Left ventricle myocardium inferior (tissue), 1 donor: ENCODE measurements around the gene MYO1A. TPM values are rescaled to one million over a fixed set of nuclear protein-coding genes. Genes with fewer than 3 reads are reported as not detected.

Experiments used
- DNase-seq: peaks from one replicate; pipeline ENCODE4 v3.0.0-alpha.2; 2020
- H3K27ac ChIP-seq: fragments of 200-600 bp; replicated peaks from 2 replicates; pipeline ENCODE4 v1.8.0; 2021
- H3K27me3 ChIP-seq: fragments of 200-600 bp; 2 replicates; pipeline ENCODE4 v1.8.0; 2021; ENCODE audit warnings: low read depth
- H3K36me3 ChIP-seq: fragments of 200-600 bp; 2 replicates; pipeline ENCODE4 v1.8.0; 2021
- H3K4me1 ChIP-seq: fragments of 200-600 bp; 2 replicates; pipeline ENCODE4 v1.8.0; 2021
- H3K4me3 ChIP-seq: fragments of 200-600 bp; 2 replicates; pipeline ENCODE4 v1.8.0; 2021; ENCODE audit warnings: mild to moderate bottlenecking, moderate library complexity
- H3K9me3 ChIP-seq: fragments of 200-600 bp; replicated peaks from 2 replicates; pipeline ENCODE4 v1.8.0; 2021
- intact Hi-C: fragments of 100-400 bp; cut with micrococcal nuclease; formaldehyde crosslinking; loops from one replicate; pipeline ENCODE4 v1.11.0; 2022
- total RNA-seq: library from RNA; stranded (reverse); fragmentation: NEBNext Ultra II Directional; extraction: Animal tissue kit (Norgen Biotek cat#: 25700); gene quantifications from one replicate; pipeline ENCODE4 v1.2.1, GENCODE V29; 2021
- TF ChIP-seq, protein P1 (sequence below): fragments of 200-600 bp; IDR thresholded peaks from 2 replicates; pipeline ENCODE4 v1.8.0; 2021; ENCODE audit warnings: antibody characterized with exemption, mild to moderate bottlenecking, borderline replicate concordance
- donor health status: DM: no; HTN: yes; CAD: no; lungs with severe emphysema.

The MYO1A gene
- total RNA-seq, 1 donor from 2014 or later, result not detected

DNA sequence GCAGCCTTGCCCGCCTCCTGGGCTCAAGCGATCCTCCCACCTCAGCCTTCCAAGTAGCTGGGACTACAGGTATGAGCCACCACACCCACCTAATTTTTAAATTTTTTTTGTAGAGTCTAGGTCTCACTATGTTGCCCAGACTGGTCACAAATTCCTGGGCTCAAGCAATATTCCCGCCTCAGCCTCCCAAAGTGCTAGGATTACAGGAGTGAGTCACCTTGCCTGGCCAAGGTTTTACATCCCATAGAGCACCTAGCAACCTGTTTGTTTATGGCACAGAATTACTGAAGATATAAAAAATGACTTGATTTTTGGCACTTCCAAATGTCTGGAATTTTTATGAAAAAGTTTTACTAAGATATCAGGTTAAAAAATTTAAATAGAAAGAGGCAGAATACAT, 16.5 kb downstream of the MYO1A start:
- DNase-seq, result no peak
- H3K4me3 ChIP-seq, result no peak overlapping the region
- intact Hi-C loops, result no loop called here
- no peaks in the 10 kb centered on the region for H3K36me3 ChIP-seq
- H3K27me3 ChIP-seq, result peaks cover 22% of the 10 kb centered on the region
- TF ChIP-seq, protein P1, sequence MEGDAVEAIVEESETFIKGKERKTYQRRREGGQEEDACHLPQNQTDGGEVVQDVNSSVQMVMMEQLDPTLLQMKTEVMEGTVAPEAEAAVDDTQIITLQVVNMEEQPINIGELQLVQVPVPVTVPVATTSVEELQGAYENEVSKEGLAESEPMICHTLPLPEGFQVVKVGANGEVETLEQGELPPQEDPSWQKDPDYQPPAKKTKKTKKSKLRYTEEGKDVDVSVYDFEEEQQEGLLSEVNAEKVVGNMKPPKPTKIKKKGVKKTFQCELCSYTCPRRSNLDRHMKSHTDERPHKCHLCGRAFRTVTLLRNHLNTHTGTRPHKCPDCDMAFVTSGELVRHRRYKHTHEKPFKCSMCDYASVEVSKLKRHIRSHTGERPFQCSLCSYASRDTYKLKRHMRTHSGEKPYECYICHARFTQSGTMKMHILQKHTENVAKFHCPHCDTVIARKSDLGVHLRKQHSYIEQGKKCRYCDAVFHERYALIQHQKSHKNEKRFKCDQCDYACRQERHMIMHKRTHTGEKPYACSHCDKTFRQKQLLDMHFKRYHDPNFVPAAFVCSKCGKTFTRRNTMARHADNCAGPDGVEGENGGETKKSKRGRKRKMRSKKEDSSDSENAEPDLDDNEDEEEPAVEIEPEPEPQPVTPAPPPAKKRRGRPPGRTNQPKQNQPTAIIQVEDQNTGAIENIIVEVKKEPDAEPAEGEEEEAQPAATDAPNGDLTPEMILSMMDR, result no peak
- H3K9me3 ChIP-seq, result no peaks in the 10 kb centered on the region
- H3K4me1 ChIP-seq, result no peaks in the 10 kb centered on the region
- no peak overlapping the region for H3K27ac ChIP-seq

DNA sequence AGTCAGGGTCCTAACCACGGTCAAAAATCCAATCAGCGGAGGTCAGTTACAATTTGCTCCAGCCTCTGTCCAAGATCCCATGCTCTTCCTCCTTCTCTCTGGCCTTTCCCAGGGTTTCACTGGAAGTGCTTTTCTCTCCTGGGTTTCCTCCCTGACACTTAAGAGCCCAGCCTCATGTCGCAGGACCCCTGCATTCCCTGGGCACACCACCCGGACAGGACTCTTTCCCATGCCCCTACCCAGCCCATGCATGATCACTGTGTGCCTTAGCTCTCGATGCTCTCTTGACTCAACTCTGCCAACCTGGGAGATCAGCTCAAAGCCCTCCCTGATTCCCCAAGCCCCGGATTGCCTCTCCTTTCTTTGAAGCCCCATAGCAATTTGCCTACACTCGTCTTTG, 18.1 kb downstream of the MYO1A start:
- H3K4me3 ChIP-seq, result no peak overlapping the region
- no peak for DNase-seq
- peaks cover 37% of the 10 kb centered on the region for H3K27me3 ChIP-seq
- no peaks in the 10 kb centered on the region for H3K4me1 ChIP-seq
- intact Hi-C loops, result no loop called here
- no peaks in the 10 kb centered on the region for H3K36me3 ChIP-seq
- TF ChIP-seq, protein P1, result no peak
- no peaks in the 10 kb centered on the region for H3K9me3 ChIP-seq
- H3K27ac ChIP-seq, result no peak overlapping the region

DNA sequence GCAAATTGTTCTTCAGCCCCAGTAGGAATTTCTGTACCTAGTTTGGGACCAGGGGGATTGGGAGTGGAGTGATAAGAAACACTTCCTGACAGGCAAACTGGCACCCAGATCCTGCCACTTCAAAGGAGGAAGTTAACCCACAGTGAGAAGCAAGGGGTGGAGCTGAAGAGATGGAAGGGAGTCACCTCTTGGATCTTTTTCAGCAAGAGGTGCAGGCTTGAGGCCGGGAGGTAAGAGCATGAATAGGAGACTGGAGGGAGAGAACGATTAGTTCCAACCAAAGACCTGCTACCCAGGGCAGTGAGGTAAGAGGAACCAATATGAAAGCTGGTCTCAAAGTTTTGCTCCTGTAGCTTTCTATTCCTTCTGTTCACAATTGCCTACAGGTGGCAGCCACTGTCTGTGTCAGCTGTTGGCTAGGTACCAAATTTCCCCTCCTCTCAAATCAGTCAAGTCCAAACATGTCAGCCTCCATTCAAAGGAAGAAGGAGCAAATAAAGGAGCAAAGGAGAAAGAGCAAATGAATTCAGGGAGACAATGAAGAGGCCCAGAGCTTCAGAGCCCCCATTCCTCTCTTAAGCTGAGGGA, 18.7 kb downstream of the MYO1A start:
- TF ChIP-seq, protein P1, result no peak
- no peak overlapping the region for H3K4me3 ChIP-seq

DNA sequence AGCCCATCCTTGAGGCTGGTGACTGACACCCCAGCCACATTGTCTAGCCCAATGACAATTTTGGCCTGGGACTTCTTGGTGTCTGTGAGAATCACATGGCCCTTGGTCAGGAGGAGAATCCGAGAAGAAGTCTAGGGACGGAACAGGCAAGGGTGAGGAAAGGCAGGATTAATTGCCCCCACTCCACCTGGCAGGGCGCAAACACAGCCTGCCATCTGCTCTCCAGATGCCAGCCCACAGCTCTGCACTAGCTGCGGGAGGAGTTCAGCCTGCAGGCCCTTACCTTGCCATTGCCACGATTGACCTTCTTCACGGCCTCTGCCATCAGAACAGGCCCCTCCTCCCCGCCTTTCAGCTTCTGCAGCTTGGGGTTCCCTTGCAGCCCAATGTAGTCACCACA, 20.5 kb downstream of the MYO1A start:
- Histone ChIP-seq H3K9me3 (no peaks in the 10 kb centered on the region), H3K27me3 (peaks cover 60% of the 10 kb centered on the region), H3K36me3 (no peaks in the 10 kb centered on the region), H3K4me1 (no peaks in the 10 kb centered on the region), H3K27ac (no peak overlapping the region), H3K4me3 (no peak overlapping the region)
- DNase-seq, result no peak
- TF ChIP-seq, protein P1, result no peak
- intact Hi-C loops, result no loop called here

More for the DNA sequence above, 18.7 kb downstream of the MYO1A start:
- peaks cover 43% of the 10 kb centered on the region for H3K27me3 ChIP-seq
- no peaks in the 10 kb centered on the region for H3K36me3 ChIP-seq
- H3K27ac ChIP-seq, result no peak overlapping the region
- no peaks in the 10 kb centered on the region for H3K4me1 ChIP-seq
- intact Hi-C loops, result no loop called here
- no peaks in the 10 kb centered on the region for H3K9me3 ChIP-seq
- DNase-seq, result no peak

DNA sequence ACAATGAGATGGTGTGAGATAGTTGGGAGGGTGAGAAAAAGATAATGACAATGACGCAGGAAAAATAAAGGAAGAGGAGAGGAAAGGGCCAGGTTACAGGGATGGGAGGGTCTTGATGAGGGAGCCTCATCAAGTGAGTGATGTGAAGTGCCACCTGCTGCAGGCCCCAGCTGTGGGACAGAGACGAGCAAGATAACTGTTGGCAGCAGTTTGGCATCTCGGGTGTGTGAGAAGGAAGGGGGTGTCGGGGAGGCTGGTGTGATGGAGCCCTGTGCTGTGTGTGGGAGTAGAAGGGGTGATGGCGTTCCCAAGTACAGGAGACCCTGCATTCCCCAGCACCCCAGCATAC, 22.1 kb downstream of the MYO1A start:
- H3K36me3 ChIP-seq, result no peaks in the 10 kb centered on the region

More for the DNA sequence above, 22.1 kb downstream of the MYO1A start:
- DNase-seq, result no peak
- Histone ChIP-seq H3K9me3 (no peaks in the 10 kb centered on the region), H3K4me3 (no peak overlapping the region), H3K4me1 (no peaks in the 10 kb centered on the region), H3K27me3 (peaks cover 69% of the 10 kb centered on the region), H3K27ac (no peak overlapping the region)
- TF ChIP-seq, protein P1, result no peak
- intact Hi-C loops, result no loop called here
